Parathyroid adenoma (tissue), 2 donors: ENCODE results near the gene BDNF.
"Not testable (repeated sequence)": the region's sequence is repeated elsewhere in the genome, so short reads cannot be mapped to it uniquely, and the experiment has no call there.

Experiments
- H2AFZ ChIP-seq: fragments of 300-600 bp; sonication (generic); one replicate; pipeline ENCODE4 v1.7.0; 2017; ENCODE audit warnings: antibody characterized with exemption, mild to moderate bottlenecking
- H3K27ac ChIP-seq: fragments of 300-600 bp; sonication (generic); one replicate; pipeline ENCODE4 v1.7.0; 2017
- H3K27me3 ChIP-seq: fragments of 300-600 bp; sonication (generic); one replicate; pipeline ENCODE4 v1.7.0; 2017; ENCODE audit warnings: low read length; ENCODE audit not compliant: control insufficient read depth, insufficient read depth
- H3K36me3 ChIP-seq: fragments of 300-600 bp; sonication (generic); one replicate; pipeline ENCODE4 v1.7.0; 2017; ENCODE audit warnings: low read length; ENCODE audit not compliant: control insufficient read depth, insufficient read depth
- H3K4me1 ChIP-seq: fragments of 300-600 bp; sonication (generic); one replicate; pipeline ENCODE4 v1.7.0; 2017; ENCODE audit warnings: control low read depth
- H3K4me2 ChIP-seq: fragments of 300-600 bp; sonication (generic); one replicate; pipeline ENCODE4 v1.7.0; 2017; ENCODE audit warnings: low read length
- H3K4me3 ChIP-seq: fragments of 300-600 bp; sonication (generic); one replicate; pipeline ENCODE4 v1.7.0; 2017; ENCODE audit warnings: low read depth, low read length
- H3K79me2 ChIP-seq: fragments of 300-600 bp; sonication (generic); one replicate; pipeline ENCODE4 v1.7.0; 2017; ENCODE audit warnings: control low read depth
- H3K9ac ChIP-seq: fragments of 300-600 bp; sonication (generic); one replicate; pipeline ENCODE4 v1.7.0; 2017; ENCODE audit warnings: mild to moderate bottlenecking
- H3K9me3 ChIP-seq: fragments of 300-600 bp; sonication (generic); one replicate; pipeline ENCODE4 v1.7.0; 2017; ENCODE audit warnings: low read length; ENCODE audit not compliant: control insufficient read depth
- CTCF ChIP-seq: fragments of 300-600 bp; sonication (generic); IDR thresholded peaks from one replicate; pipeline ENCODE4 v1.7.0; 2017; ENCODE audit warnings: antibody characterized with exemption, mild to moderate bottlenecking
- donor health status: primary hyperparathyroidism.

The BDNF gene

DNA sequence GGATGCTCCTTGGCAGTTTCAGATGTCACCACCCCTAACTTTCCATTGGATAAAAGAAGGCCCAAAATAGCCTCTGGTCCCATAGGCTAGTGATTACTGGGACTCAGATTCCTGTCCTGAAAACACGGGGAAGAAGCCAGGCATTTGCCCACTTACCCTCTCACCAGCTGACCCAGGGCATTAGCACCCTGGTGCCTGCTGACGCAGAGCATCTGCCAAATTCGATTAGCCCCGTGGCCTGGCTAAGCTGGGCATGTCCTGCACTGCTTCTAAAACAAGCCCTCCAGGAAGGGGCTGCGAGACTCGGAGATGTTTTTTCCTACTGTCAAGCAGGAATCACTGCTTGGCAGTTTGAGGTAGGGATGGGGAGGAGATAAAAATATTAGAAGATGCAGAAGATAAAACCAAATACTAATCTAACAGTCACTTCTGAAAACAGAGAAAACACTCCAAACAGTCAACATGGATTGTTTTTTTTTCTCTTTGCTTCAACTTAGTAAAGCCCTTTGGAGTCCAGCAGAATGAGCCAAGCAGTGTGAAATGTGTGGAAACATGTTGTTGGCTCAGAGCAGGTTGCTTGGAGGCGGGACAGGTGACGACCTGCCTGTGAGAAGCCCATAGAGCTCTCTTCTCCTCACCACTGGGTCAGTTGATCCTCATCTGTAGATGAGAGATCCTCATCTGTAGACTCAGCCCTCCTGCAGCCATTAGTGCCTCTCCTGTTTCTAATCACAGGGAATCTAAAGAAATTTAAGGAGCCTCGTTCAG lies 54.0 kb downstream of the BDNF start:
- TF ChIP-seq CTCF, result no peak
- no peaks in the 10 kb centered on the region for H3K36me3 ChIP-seq
- no peaks in the 10 kb centered on the region for H3K27me3 ChIP-seq
- H3K27ac ChIP-seq, result no peak overlapping the region
- H3K4me2 ChIP-seq, result no peak overlapping the region
- no peak overlapping the region for H3K4me3 ChIP-seq
- H3K9ac ChIP-seq, result no peak overlapping the region
- H3K4me1 ChIP-seq, result no peaks in the 10 kb centered on the region
- H3K79me2 ChIP-seq, result no peaks in the 10 kb centered on the region
- no peak overlapping the region for H2AFZ ChIP-seq
- H3K9me3 ChIP-seq, result no peaks in the 10 kb centered on the region

GRCh38 chr11:27642954-27643353 lies 57.3 kb downstream of the BDNF start:
- no peak overlapping the region for H3K4me2 ChIP-seq
- H3K27ac ChIP-seq, result no peak overlapping the region
- H3K27me3 ChIP-seq, result no peaks in the 10 kb centered on the region
- H3K4me3 ChIP-seq, result no peak overlapping the region
- no peak overlapping the region for H2AFZ ChIP-seq
- no peaks in the 10 kb centered on the region for H3K4me1 ChIP-seq
- H3K79me2 ChIP-seq, result no peaks in the 10 kb centered on the region
- H3K36me3 ChIP-seq, result no peaks in the 10 kb centered on the region
- no peak overlapping the region for H3K9ac ChIP-seq
- H3K9me3 ChIP-seq, result no peaks in the 10 kb centered on the region
- no peak for TF ChIP-seq CTCF

DNA sequence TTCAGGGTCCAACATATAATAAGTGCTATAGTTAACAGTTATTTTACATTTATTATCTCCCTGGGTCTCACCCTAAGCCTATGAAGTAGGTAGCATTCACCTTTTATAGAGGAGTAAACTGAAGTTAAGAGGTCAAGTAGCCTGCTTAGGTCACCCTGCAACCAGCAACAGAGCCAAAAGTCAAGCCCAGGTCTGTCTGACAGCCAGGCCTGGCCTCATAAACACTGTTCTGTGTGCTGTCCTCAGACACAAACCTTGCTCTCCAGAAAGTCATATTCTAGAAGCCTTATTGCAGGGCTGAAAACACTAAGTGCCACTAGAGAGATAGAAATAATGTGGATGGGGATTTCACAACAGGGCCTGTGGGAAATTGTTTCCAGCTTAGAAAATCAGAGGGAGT lies 59.3 kb downstream of the BDNF start:
- Histone ChIP-seq H3K27ac (no peak overlapping the region), H3K4me2 (no peak overlapping the region), H3K4me3 (no peak overlapping the region), H2AFZ (no peak overlapping the region), H3K79me2 (no peaks in the 10 kb centered on the region), H3K36me3 (no peaks in the 10 kb centered on the region), H3K9me3 (no peaks in the 10 kb centered on the region), H3K4me1 (no peaks in the 10 kb centered on the region), H3K9ac (no peak overlapping the region), H3K27me3 (no peaks in the 10 kb centered on the region)
- no peak for TF ChIP-seq CTCF

DNA sequence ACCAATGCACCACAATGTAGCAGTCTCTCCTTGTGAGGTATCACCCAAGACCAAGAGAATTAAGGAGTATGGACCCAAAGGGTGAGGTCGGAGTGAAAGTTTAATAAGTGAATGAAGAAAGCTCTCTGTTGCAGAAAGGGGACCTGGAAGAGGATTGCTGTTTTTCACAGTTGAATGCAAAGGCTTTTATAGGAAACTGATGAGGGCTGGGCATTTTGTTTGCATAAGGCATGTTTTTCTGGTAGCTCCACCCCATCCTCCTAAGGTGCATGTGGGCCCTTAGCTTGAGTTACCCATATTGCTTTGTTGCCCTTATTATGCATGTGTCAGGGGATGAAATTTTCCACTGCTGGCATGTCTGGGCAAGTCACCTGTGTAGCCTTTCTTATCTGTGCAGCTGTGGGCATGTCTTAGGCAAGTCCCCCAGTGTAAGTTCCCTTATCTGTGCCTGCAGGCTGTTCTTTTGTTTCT lies 64.7 kb downstream of the BDNF start:
- Histone ChIP-seq H3K4me2 (no peak overlapping the region), H3K4me3 (no peak overlapping the region), H3K4me1 (no peaks in the 10 kb centered on the region), H3K9ac (no peak overlapping the region), H3K27ac (no peak overlapping the region), H3K9me3 (no peaks in the 10 kb centered on the region), H3K36me3 (no peaks in the 10 kb centered on the region), H3K79me2 (no peaks in the 10 kb centered on the region), H3K27me3 (no peaks in the 10 kb centered on the region), H2AFZ (no peak overlapping the region)
- TF ChIP-seq CTCF, result no peak

DNA sequence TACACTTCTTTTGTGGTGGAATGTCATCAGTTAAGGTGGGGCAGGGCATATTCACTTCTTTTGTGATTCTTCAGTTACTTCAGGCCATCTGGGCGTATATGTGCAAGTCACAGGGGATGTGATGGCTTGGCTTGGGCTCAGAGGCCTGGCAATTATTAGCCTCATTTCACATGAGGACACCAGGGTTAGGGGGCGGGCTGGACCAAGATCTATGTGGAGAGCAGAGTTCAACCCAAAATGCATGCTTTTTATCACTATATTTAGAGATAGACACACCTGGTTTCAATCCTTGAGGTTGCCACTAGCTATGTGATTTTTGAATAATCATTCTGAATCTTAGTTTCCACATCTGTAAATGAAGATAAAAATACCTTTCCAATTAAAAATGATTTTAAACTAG lies 65.5 kb downstream of the BDNF start:
- not testable (repeated sequence) for H3K9ac ChIP-seq, H2AFZ ChIP-seq, H3K79me2 ChIP-seq, H3K27me3 ChIP-seq, H3K27ac ChIP-seq, H3K36me3 ChIP-seq, H3K4me3 ChIP-seq, H3K9me3 ChIP-seq, H3K4me1 ChIP-seq, H3K4me2 ChIP-seq

DNA sequence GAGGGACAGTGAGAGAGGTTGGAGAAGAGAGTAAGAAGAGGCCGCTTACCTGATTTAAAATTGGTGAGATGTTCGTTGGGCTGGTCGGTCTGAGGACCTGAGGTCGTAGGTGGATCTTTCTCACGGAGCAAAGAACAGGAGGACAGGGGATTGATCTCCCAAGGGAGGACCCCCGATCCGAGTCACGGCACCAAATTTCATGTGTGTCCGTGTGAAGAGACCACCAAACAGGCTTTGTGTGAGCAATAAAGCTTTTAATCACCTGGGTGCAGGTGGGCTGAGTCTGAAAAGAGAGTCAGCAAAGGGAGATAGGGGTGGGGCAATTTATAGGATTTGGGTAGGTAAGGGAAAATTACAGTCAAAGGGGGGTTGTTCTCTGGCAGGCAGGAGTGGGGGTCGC lies 66.0 kb downstream of the BDNF start:
- H3K4me2 ChIP-seq, H3K9ac ChIP-seq, H2AFZ ChIP-seq, H3K36me3 ChIP-seq, H3K9me3 ChIP-seq, H3K4me1 ChIP-seq, H3K27me3 ChIP-seq, H3K27ac ChIP-seq, H3K4me3 ChIP-seq, H3K79me2 ChIP-seq: not testable (repeated sequence)

- not testable (repeated sequence) for H3K27ac ChIP-seq, H3K79me2 ChIP-seq, H3K27me3 ChIP-seq, H3K4me3 ChIP-seq, H3K4me2 ChIP-seq, H3K36me3 ChIP-seq, H3K4me1 ChIP-seq, H3K9me3 ChIP-seq, H2AFZ ChIP-seq, H3K9ac ChIP-seq
Measured at GRCh38 chr11:27629023-27629422, 71.2 kb downstream of the BDNF start.
